Sigmoid colon (tissue), 7 donors: ENCODE measurements around the gene PTCSC3. TPM values are rescaled to one million over a fixed set of nuclear protein-coding genes. Genes with fewer than 3 reads are reported as not detected.

Source experiments
- DNase-seq: peaks from one replicate; pipeline ENCODE4 v3.0.0-alpha.2; 2019
- H3K27ac ChIP-seq, 4 donors: fragments of 200-600 bp; sonication (generic); one replicate each; pipeline ENCODE4 v1.5.1; 2016 to 2019; ENCODE audit warnings: mild to moderate bottlenecking in 1 of 4
- H3K27me3 ChIP-seq, 3 donors: fragments of 200-600 bp; sonication (generic); one replicate each; pipeline ENCODE4 v1.5.1; 2019; ENCODE audit warnings: mild to moderate bottlenecking in 1 of 3
- H3K36me3 ChIP-seq, 4 donors: fragments of 200-600 bp; sonication (generic); one replicate each; pipeline ENCODE4 v1.5.1; 2016 to 2019
- H3K4me1 ChIP-seq, 4 donors: fragments of 200-600 bp; sonication (generic); one replicate each; pipeline ENCODE4 v1.5.1; 2017 to 2019
- H3K4me3 ChIP-seq, 4 donors: fragments of 200-600 bp; sonication (generic); one replicate each; pipeline ENCODE4 v1.5.1; 2017 to 2019; ENCODE audit warnings: mild to moderate bottlenecking in 2 of 4, moderate library complexity in 1 of 4
- H3K9me3 ChIP-seq, 4 donors: fragments of 200-600 bp in 3 of 4; sonication (generic) in 3 of 4; one replicate each; pipeline versions ENCODE4 v1.5.1 to v1.6.1; 2013 to 2019
- EP300 ChIP-seq, 4 donors: sonication (generic); formaldehyde crosslinking; IDR thresholded peaks; one replicate each; pipeline ENCODE4 v1.6.1; 2017; ENCODE audit warnings: antibody characterized with exemption in 4 of 4
- POLR2A ChIP-seq, 2 donors: fragments of 450-650 bp; IDR thresholded peaks; one replicate each; pipeline ENCODE4 v1.6.1; 2016; ENCODE audit warnings: antibody characterized with exemption in 2 of 2, mild to moderate bottlenecking in 2 of 2, moderate library complexity in 2 of 2
- POLR2AphosphoS5 ChIP-seq, 4 donors: sonication (generic); formaldehyde crosslinking; IDR thresholded peaks; one replicate each; pipeline ENCODE4 v1.6.1; 2017; ENCODE audit warnings: antibody characterized with exemption in 4 of 4
- WGBS, 2 donors: extraction: QIAGEN DNeasy Blood & Tissue Kit; methylation state at CpG; one replicate each; pipeline ENCODE4 v1.1.7; 2013; 5-methylcytosine and 5-hydroxymethylcytosine counted together
- intact Hi-C: fragments of 100-400 bp; cut with DNase I; formaldehyde crosslinking; loops from one replicate; pipeline ENCODE4 v1.15.1; 2023
- polyA plus RNA-seq, 3 donors: library from polyadenylated mRNA; stranded (reverse); fragments of 200-250 nt; gene quantifications; one replicate each; pipeline ENCODE4 v1.2.3, GENCODE V29; 2013
- total RNA-seq, 4 donors: library from RNA; depleted of rRNA; stranded (reverse); fragments of >200 nt; gene quantifications; one replicate each; pipeline ENCODE4 v1.1.0, GENCODE V29; 2016
- TF ChIP-seq, protein P1 (sequence below), 4 experiments: fragments of 450-650 bp in 3 of 4; fragments of 200-600 bp in 1 of 4; IDR thresholded peaks; one replicate each; pipeline ENCODE4 v1.5.1; 2016 to 2019; ENCODE audit warnings: antibody characterized with exemption in 4 of 4, mild to moderate bottlenecking in 3 of 4, moderate library complexity in 2 of 4
- donor health status: healthy with polysubstance abuse.
- donor health status: Bipolar disorder and iron deficiency.
- donor health status: healthy.

Gene PTCSC3
- total and polyA plus RNA-seq, 7 donors, result not detected

DNA sequence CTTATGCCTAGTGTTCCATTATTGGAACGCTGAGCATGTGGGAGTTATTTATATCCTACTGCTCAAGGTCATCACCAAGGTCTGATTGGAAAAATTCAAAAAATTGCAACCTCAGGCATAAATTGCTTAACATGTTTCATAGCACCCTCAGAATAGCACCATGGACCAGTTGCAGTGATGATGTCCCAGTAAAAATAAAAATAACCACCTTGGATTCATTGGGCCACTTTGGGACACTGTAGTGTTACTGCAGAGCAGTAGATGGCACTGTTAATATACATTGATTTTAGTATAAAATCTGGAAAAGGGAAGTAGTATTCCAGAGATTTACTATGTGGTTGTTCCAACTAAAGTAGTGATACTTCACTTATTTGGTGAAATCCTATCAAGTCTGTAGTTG is 31.0 kb upstream of the PTCSC3 start:
- no peaks in the 10 kb centered on the region for H3K9me3 ChIP-seq
- H3K4me3 ChIP-seq, result no peak overlapping the region
- no peaks in the 10 kb centered on the region for H3K36me3 ChIP-seq
- no peaks in the 10 kb centered on the region for H3K4me1 ChIP-seq
- TF ChIP-seq POLR2AphosphoS5 (IDR thresholded peaks at IDR 0.05) (no peak), POLR2A (IDR thresholded peaks at IDR 0.05) (no peak), EP300 (IDR thresholded peaks at IDR 0.05) (no peak)
- TF ChIP-seq, protein P1, sequence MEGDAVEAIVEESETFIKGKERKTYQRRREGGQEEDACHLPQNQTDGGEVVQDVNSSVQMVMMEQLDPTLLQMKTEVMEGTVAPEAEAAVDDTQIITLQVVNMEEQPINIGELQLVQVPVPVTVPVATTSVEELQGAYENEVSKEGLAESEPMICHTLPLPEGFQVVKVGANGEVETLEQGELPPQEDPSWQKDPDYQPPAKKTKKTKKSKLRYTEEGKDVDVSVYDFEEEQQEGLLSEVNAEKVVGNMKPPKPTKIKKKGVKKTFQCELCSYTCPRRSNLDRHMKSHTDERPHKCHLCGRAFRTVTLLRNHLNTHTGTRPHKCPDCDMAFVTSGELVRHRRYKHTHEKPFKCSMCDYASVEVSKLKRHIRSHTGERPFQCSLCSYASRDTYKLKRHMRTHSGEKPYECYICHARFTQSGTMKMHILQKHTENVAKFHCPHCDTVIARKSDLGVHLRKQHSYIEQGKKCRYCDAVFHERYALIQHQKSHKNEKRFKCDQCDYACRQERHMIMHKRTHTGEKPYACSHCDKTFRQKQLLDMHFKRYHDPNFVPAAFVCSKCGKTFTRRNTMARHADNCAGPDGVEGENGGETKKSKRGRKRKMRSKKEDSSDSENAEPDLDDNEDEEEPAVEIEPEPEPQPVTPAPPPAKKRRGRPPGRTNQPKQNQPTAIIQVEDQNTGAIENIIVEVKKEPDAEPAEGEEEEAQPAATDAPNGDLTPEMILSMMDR (IDR thresholded peaks at IDR 0.05), result no peak
- intact Hi-C loops, result no loop called here
- whole genome bisulfite sequencing, 2 donors, result 86 to 90% methylated on average over 1 of the region's 1 CpG
- no peak for DNase-seq
- H3K27ac ChIP-seq, result no peak overlapping the region
- H3K27me3 ChIP-seq, result no peaks in the 10 kb centered on the region

DNA sequence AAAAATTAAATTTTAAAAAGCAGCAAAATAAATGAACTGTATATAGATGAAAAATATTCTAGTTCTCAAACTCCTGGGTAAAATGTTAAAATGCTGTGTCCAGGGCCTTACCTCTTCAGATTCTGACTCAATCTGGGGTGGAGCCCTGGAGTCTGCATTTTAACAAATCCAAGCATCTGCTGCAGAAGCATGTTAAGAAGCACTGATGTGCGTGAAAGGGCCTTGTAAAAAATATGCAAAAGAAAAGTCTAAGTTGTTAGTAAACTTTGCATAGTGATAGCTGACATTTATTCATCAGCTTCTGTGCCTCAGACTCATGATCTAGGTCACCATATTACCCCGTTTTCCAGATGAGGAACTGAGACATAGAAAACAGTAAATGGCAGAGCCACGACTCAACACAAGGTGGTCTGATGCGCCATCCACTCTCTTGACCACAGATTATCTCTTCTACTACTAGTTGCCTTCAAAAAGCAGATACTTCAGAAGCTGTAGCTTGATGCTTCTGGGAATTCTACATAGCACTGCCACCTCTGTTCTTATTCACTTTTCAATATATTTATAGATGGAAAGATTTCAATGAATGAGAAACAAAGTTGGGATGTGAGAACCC is 28.0 kb upstream of the PTCSC3 start:
- Histone ChIP-seq H3K4me3 (no peak overlapping the region), H3K9me3 (no peaks in the 10 kb centered on the region), H3K36me3 (no peaks in the 10 kb centered on the region), H3K27ac (no peak overlapping the region), H3K27me3 (no peaks in the 10 kb centered on the region), H3K4me1 (no peaks in the 10 kb centered on the region)
- TF ChIP-seq POLR2A (IDR thresholded peaks at IDR 0.05) (no peak), POLR2AphosphoS5 (IDR thresholded peaks at IDR 0.05) (no peak), EP300 (IDR thresholded peaks at IDR 0.05) (no peak)
- TF ChIP-seq, protein P1 (IDR thresholded peaks at IDR 0.05), result no peak
- WGBS, 2 donors, result 85 to 88% methylated on average over 4 of the region's 4 CpGs
- intact Hi-C loops, result no loop called here
- DNase-seq, result no peak

DNA sequence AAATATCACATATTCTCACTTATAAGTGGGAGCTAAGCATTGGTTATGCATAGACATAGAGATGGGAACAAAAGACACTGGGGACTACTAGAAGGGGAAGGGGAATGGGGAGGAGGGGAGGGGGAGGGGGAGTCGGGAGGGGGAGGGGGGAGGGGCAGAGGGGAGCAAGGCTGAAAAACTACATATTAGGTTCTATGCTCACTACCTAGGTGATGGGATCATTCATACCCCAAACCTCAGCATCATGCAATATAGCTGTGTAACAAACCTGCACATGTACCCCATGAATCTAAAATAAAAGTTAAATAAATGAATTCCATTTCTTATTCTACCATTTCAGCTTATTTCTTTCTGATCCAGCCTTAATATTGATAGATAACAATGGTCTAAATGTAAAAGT is 21.9 kb upstream of the PTCSC3 start:
- intact Hi-C loops, result no loop called here
- H3K9me3 ChIP-seq, result no peaks in the 10 kb centered on the region
- no peaks in the 10 kb centered on the region for H3K4me1 ChIP-seq
- H3K4me3 ChIP-seq, result no peak overlapping the region
- H3K36me3 ChIP-seq, result no peaks in the 10 kb centered on the region
- WGBS, 2 donors, result 20 to 38% methylated on average over 1 of the region's 1 CpG
- no peaks in the 10 kb centered on the region for H3K27me3 ChIP-seq
- TF ChIP-seq, protein P1 (IDR thresholded peaks at IDR 0.05), result no peak
- TF ChIP-seq POLR2AphosphoS5 (IDR thresholded peaks at IDR 0.05) (no peak), POLR2A (IDR thresholded peaks at IDR 0.05) (no peak), EP300 (IDR thresholded peaks at IDR 0.05) (no peak)
- no peak for DNase-seq
- H3K27ac ChIP-seq, result no peak overlapping the region

DNA sequence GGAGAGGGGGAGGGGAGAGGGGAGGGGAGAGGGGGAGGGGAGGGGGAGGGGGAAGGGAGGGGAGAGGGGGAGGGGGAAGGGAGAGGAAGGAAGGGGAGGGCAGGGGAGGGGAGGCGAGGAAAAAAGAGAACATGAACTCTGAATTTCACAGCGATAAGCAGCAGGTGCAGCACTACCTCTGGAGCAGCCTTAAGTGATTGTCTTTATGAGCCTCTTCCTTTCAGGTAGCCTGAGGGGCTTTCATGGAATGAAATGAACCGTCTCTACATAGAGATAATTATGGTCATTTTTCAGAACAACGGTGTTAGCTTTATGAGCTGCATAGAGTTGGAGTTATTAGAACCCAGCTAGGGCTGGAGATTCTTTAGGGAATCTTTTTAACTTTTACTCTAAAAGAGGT is 18.1 kb upstream of the PTCSC3 start:
- no peak overlapping the region for H3K4me3 ChIP-seq
- intact Hi-C loops, result no loop called here
- TF ChIP-seq POLR2A (IDR thresholded peaks at IDR 0.05) (no peak), POLR2AphosphoS5 (IDR thresholded peaks at IDR 0.05) (no peak), EP300 (IDR thresholded peaks at IDR 0.05) (no peak)
- TF ChIP-seq, protein P1 (IDR thresholded peaks at IDR 0.05), result no peak
- no peak for DNase-seq
- 84 to 85% methylated on average over 4 of the region's 4 CpGs for WGBS, 2 donors
- no peaks in the 10 kb centered on the region for H3K4me1 ChIP-seq
- H3K27me3 ChIP-seq, result no peaks in the 10 kb centered on the region
- no peaks in the 10 kb centered on the region for H3K9me3 ChIP-seq
- H3K27ac ChIP-seq, result no peak overlapping the region
- no peaks in the 10 kb centered on the region for H3K36me3 ChIP-seq

DNA sequence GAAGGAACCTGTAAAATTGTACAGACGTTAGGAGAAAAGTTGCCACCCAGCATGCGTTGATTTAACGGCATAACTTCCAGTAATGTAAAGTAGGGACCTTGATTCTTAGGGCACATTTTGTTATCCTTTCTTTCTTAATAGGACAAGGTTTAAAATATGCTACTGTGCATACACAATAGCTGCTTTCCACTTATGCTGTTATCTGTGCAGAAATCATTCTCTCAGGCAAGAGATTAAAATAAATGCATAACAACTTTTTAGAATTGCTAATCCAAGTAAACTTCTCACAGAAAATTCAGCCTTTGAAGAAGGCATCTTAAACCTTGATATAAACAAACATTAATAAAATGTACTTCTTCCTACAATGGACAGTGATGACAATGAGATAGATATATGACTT is 16.0 kb upstream of the PTCSC3 start:
- intact Hi-C loops, result no loop called here
- Histone ChIP-seq H3K27ac (no peak overlapping the region), H3K9me3 (no peaks in the 10 kb centered on the region), H3K27me3 (no peaks in the 10 kb centered on the region), H3K4me1 (no peaks in the 10 kb centered on the region), H3K36me3 (no peaks in the 10 kb centered on the region), H3K4me3 (no peak overlapping the region)
- WGBS, 2 donors, result 70 to 71% methylated on average over 3 of the region's 3 CpGs
- no peak for DNase-seq
- TF ChIP-seq POLR2AphosphoS5 (IDR thresholded peaks at IDR 0.05), result no peak
- TF ChIP-seq POLR2A (IDR thresholded peaks at IDR 0.05), result no peak
- TF ChIP-seq EP300 (IDR thresholded peaks at IDR 0.05), result no peak
- TF ChIP-seq, protein P1 (IDR thresholded peaks at IDR 0.05), result no peak
